Endothelial cell of umbilical vein (primary cell): ENCODE measurements around the gene MIEN1. TPM values are rescaled to one million over a fixed set of nuclear protein-coding genes. Genes with fewer than 3 reads are reported as not detected.

Source experiments
- BruUV-seq: library from RNA; stranded (reverse); fragments of 400-500 nt; replicated peaks from 2 replicates; lab custom pipeline; 2021; lab: Mats Ljungman, UMichigan
- CTCF ChIA-PET: fragments of 300-600, 350-600 bp; sonication (Branson Sonifier 250); formaldehyde crosslinking; loops from one replicate; lab custom pipeline; 2021; ENCODE audit warnings: antibody characterized with exemption, inconsistent platforms; lab: Charles Lee
- POLR2A ChIA-PET: fragments of 300-600, 350-600 bp; sonication (Branson Sonifier 250); formaldehyde crosslinking; loops from one replicate; lab custom pipeline; 2021; ENCODE audit warnings: antibody characterized with exemption, inconsistent platforms; lab: Charles Lee
- DNase-seq: peaks from one replicate; pipeline ENCODE4 v3.0.0-alpha.2; 2011; ENCODE audit warnings: low read depth, low spot score
- FAIRE-seq: peaks from 2 replicates; lab custom pipeline; 2011; peaks lifted over from hg19 to GRCh38; lab: Jason Lieb, UNC
- H2AFZ ChIP-seq: 2 replicates; pipeline ENCODE4 v1.6.0; 2012; ENCODE audit warnings: low read depth, low read length, control low read depth, inconsistent platforms
- H3K27ac ChIP-seq: 2 replicates; pipeline ENCODE4 v1.5.1; 2011; ENCODE audit warnings: low read depth, mild to moderate bottlenecking, control low read depth, low read length, moderate library complexity; ENCODE audit not compliant: insufficient read depth
- H3K27me3 ChIP-seq, 2 experiments: 2 replicates each; pipeline versions ENCODE4 v1.6.0 to v1.6.1; 2011; ENCODE audit warnings: low read length in 2 of 2, mixed read lengths in 1 of 2; ENCODE audit not compliant: control insufficient read depth in 2 of 2, insufficient read depth in 2 of 2
- H3K36me3 ChIP-seq, 2 experiments: 2 replicates in 1 of 2; 3 replicates in 1 of 2; pipeline ENCODE4 v1.5.1; 2011; ENCODE audit warnings: low read length in 2 of 2, mild to moderate bottlenecking in 1 of 2, moderate library complexity in 1 of 2; ENCODE audit not compliant: control insufficient read depth in 2 of 2, insufficient read depth in 2 of 2; ENCODE audit errors: extremely low read depth in 1 of 2
- H3K4me1 ChIP-seq: 3 replicates; pipeline ENCODE4 v1.5.1; 2011; ENCODE audit warnings: mild to moderate bottlenecking, low read length; ENCODE audit not compliant: control insufficient read depth, insufficient read depth; ENCODE audit errors: extremely low read depth
- H3K4me2 ChIP-seq: 2 replicates; pipeline ENCODE4 v1.6.1; 2011; ENCODE audit warnings: low read length, control low read depth, mixed read lengths; ENCODE audit not compliant: insufficient read depth
- H3K4me3 ChIP-seq, 3 experiments: fragments of 200-600 bp in 1 of 3; sonication (generic), shearing (Covaris generic) in 1 of 3; replicated peaks in 1 of 3; 2 replicates each; pipeline ENCODE4 v1.5.1; 2011 to 2016; ENCODE audit warnings: control low read depth in 3 of 3, low read length in 3 of 3, mild to moderate bottlenecking in 2 of 3, inconsistent platforms in 1 of 3, low read depth in 1 of 3, moderate library complexity in 1 of 3; ENCODE audit not compliant: insufficient read depth in 1 of 3
- H3K79me2 ChIP-seq: 2 replicates; pipeline ENCODE4 v1.6.0; 2012; ENCODE audit warnings: low read length, inconsistent platforms; ENCODE audit not compliant: control insufficient read depth, insufficient read depth
- H3K9ac ChIP-seq: replicated peaks from 2 replicates; pipeline ENCODE3; 2011; ENCODE audit warnings: low read length, control low read depth; ENCODE audit not compliant: insufficient read depth; ENCODE audit errors: extremely low read depth
- H3K9me1 ChIP-seq: replicated peaks from 3 replicates; pipeline ENCODE4 v1.6.0; 2011; ENCODE audit warnings: mild to moderate bottlenecking, low read length; ENCODE audit not compliant: control insufficient read depth, insufficient read depth; ENCODE audit errors: extremely low read depth
- H3K9me3 ChIP-seq: replicated peaks from 2 replicates; pipeline ENCODE4 v1.5.1; 2012; ENCODE audit warnings: low read length, inconsistent platforms; ENCODE audit not compliant: control insufficient read depth, insufficient read depth
- H4K20me1 ChIP-seq: replicated peaks from 2 replicates; pipeline ENCODE3; 2011; ENCODE audit warnings: mild to moderate bottlenecking, low read length; ENCODE audit not compliant: control insufficient read depth, insufficient read depth; ENCODE audit errors: extremely low read depth
- EZH2 ChIP-seq: IDR thresholded peaks from 2 replicates; pipeline ENCODE4 v1.6.1; 2012; ENCODE audit warnings: borderline replicate concordance, low read depth, mild to moderate bottlenecking, moderate library complexity, low read length, inconsistent platforms; ENCODE audit not compliant: severe bottlenecking
- FOS ChIP-seq: IDR thresholded peaks from 2 replicates; pipeline ENCODE4 v1.6.1; 2011; ENCODE audit warnings: mild to moderate bottlenecking, low read length, moderate library complexity, borderline replicate concordance; ENCODE audit not compliant: insufficient read depth
- GATA2 ChIP-seq: IDR thresholded peaks from 2 replicates; pipeline ENCODE4 v1.7.0; 2011; ENCODE audit warnings: low read depth, mild to moderate bottlenecking, moderate library complexity, mixed read lengths, low read length; ENCODE audit not compliant: insufficient read length, insufficient read depth
- JUN ChIP-seq: IDR thresholded peaks from 2 replicates; pipeline ENCODE4 v1.6.1; 2011; ENCODE audit warnings: borderline replicate concordance, low read depth; ENCODE audit not compliant: insufficient read length, insufficient read depth
- MYC ChIP-seq: IDR thresholded peaks from one replicate; pipeline ENCODE4 v1.6.1; 2011; ENCODE audit warnings: mild to moderate bottlenecking, low read depth, low read length
- POLR2A ChIP-seq: IDR thresholded peaks from 2 replicates; pipeline ENCODE4 v1.6.1; 2012; ENCODE audit warnings: low read depth, mild to moderate bottlenecking, control low read depth, low read length
- POLR2AphosphoS5 ChIP-seq: IDR thresholded peaks from 2 replicates; pipeline ENCODE4 v1.6.1; 2012; ENCODE audit warnings: low read depth, mild to moderate bottlenecking, control low read depth, low read length, moderate library complexity; ENCODE audit not compliant: insufficient read depth
- dilution Hi-C: fragments of 300-500 bp; cut with MboI; formaldehyde crosslinking; loops from one replicate; pipeline ENCODE4 v1.15.0; 2019; ENCODE audit warnings: low sequenced_read_pairs; ENCODE audit not compliant: extremely low pct_ligation_motif_present
- intact Hi-C: fragments of 100-400 bp; cut with micrococcal nuclease; formaldehyde crosslinking; loops from one replicate; pipeline ENCODE4 v1.10.0; 2022
- polyA plus RNA-seq, 4 experiments: library from polyadenylated mRNA; depleted of rRNA in 3 of 4; stranded (reverse) in 3 of 4; unstranded in 1 of 4; fragments of >200 nt; gene quantifications; 2 replicates each; pipeline versions ENCODE4 v1.2.1 to v1.2.3, GENCODE V29; 2011 to 2012; ENCODE audit warnings: missing spikeins in 1 of 4
- total RNA-seq: library from RNA; stranded (reverse); gene quantifications from 2 replicates; pipeline ENCODE4 v1.2.3, GENCODE V29; 2021
- TF ChIP-seq, protein P1 (sequence below): IDR thresholded peaks from 2 replicates; pipeline ENCODE4 v1.6.1; 2011; ENCODE audit not compliant: insufficient read depth, insufficient read length
- TF ChIP-seq, protein P2 (sequence below), 2 donors: IDR thresholded peaks; 1 replicate in 1 of 2; 2 replicates in 1 of 2; pipeline ENCODE4 v1.5.1; 2011; ENCODE audit warnings: low read length in 2 of 2, mild to moderate bottlenecking in 2 of 2, moderate library complexity in 2 of 2, control low read depth in 1 of 2, inconsistent platforms in 1 of 2, low read depth in 1 of 2; ENCODE audit not compliant: insufficient read depth in 1 of 2; ENCODE audit errors: extremely low read depth in 1 of 2

Gene MIEN1
- total and polyA plus RNA-seq, 2 donors (not counting 3 experiments of a cell fraction or from before 2014, with no cell fraction given) = 42.4 to 74.5 TPM

DNA sequence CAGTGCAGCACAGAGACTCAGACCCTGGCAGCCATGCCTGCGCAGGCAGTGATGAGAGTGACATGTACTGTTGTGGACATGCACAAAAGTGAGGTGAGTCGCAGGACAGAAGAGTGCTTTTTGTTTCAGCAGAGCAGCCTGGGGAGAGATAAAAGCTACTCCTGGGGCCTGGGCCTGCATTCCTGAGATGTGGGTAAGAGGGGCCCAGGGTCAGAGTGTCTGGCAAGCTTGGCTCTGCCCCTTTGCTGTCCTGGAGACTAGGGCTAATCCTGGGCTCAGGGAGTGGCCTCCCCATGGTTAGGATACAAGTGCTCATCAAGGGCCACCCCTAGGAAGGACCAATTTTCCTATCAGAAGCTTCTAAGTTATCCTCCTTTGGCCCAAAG lies 35.2 kb downstream of the MIEN1 start:
- TF ChIP-seq MYC (no peak), JUN (no peak), POLR2A (no peak), GATA2 (no peak), FOS (no peak), EZH2 (no peak), POLR2AphosphoS5 (no peak)
- TF ChIP-seq, protein P1, sequence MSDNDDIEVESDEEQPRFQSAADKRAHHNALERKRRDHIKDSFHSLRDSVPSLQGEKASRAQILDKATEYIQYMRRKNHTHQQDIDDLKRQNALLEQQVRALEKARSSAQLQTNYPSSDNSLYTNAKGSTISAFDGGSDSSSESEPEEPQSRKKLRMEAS = no peak
- TF ChIP-seq, protein P2, sequence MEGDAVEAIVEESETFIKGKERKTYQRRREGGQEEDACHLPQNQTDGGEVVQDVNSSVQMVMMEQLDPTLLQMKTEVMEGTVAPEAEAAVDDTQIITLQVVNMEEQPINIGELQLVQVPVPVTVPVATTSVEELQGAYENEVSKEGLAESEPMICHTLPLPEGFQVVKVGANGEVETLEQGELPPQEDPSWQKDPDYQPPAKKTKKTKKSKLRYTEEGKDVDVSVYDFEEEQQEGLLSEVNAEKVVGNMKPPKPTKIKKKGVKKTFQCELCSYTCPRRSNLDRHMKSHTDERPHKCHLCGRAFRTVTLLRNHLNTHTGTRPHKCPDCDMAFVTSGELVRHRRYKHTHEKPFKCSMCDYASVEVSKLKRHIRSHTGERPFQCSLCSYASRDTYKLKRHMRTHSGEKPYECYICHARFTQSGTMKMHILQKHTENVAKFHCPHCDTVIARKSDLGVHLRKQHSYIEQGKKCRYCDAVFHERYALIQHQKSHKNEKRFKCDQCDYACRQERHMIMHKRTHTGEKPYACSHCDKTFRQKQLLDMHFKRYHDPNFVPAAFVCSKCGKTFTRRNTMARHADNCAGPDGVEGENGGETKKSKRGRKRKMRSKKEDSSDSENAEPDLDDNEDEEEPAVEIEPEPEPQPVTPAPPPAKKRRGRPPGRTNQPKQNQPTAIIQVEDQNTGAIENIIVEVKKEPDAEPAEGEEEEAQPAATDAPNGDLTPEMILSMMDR (IDR thresholded peaks at IDR 0.05; ENCODE audit: extremely low read depth in 1 of 2, insufficient read depth in 1 of 2, low read depth in 1 of 2, low read length in 2 of 2) = no peak
- intact Hi-C loops = no loop called here
- Histone ChIP-seq H3K4me1 (no peaks in the 10 kb centered on the region), H3K4me2 (no peak overlapping the region), H2AFZ (no peak overlapping the region), H3K27me3 (no peaks in the 10 kb centered on the region), H4K20me1 (no peaks in the 10 kb centered on the region), H3K9me3 (no peaks in the 10 kb centered on the region), H3K4me3 (no peak overlapping the region), H3K9ac (no peak overlapping the region), H3K36me3 (no peaks in the 10 kb centered on the region), H3K27ac (no peak overlapping the region), H3K79me2 (no peaks in the 10 kb centered on the region), H3K9me1 (no peaks in the 10 kb centered on the region)
- DNase-seq (no peak), FAIRE-seq (no peak)
- ChIA-PET CTCF (interaction anchor here (0.8 to 1.5 kb wide), 4 partner anchors 24 to 73 kb away, joined by 3 read pairs; no protein-coding TSS in a partner anchor), POLR2A (no interaction called here)
- dilution Hi-C loops = no loop called here
- BruUV-seq = no TSS peak
